ENCODE data around the gene MED27.

GRCh38 chr9:132011309-132011708 is 68.4 kb downstream of the MED27 start:
- TF ChIP-seq, protein P1, sequence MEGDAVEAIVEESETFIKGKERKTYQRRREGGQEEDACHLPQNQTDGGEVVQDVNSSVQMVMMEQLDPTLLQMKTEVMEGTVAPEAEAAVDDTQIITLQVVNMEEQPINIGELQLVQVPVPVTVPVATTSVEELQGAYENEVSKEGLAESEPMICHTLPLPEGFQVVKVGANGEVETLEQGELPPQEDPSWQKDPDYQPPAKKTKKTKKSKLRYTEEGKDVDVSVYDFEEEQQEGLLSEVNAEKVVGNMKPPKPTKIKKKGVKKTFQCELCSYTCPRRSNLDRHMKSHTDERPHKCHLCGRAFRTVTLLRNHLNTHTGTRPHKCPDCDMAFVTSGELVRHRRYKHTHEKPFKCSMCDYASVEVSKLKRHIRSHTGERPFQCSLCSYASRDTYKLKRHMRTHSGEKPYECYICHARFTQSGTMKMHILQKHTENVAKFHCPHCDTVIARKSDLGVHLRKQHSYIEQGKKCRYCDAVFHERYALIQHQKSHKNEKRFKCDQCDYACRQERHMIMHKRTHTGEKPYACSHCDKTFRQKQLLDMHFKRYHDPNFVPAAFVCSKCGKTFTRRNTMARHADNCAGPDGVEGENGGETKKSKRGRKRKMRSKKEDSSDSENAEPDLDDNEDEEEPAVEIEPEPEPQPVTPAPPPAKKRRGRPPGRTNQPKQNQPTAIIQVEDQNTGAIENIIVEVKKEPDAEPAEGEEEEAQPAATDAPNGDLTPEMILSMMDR (conservative IDR thresholded peaks at IDR 0.05; ENCODE audit: low read depth, low read length) = no peak
- TF ChIP-seq EZH2 (IDR thresholded peaks at IDR 0.05; ENCODE audit: low read length, unreplicated experiment) = no peak
- no peak for TF ChIP-seq EZH2phosphoT487 (IDR thresholded peaks at IDR 0.05; ENCODE audit: borderline replicate concordance, low read length)
